Neural progenitor cell (in vitro differentiated cells): ENCODE results near the gene IRX5.

Experiments used
- CTCF ChIP-seq: fragments of 200-600 bp; sonication (generic); IDR thresholded peaks from 2 replicates; pipeline ENCODE4 v1.5.1; 2017; ENCODE audit warnings: antibody characterized with exemption, mild to moderate bottlenecking
- EZH2 ChIP-seq: fragments of 200-600 bp; sonication (generic); IDR thresholded peaks from 2 replicates; pipeline ENCODE4 v1.6.1; 2017; ENCODE audit warnings: antibody characterized with exemption, mild to moderate bottlenecking, moderate library complexity
- EZH2phosphoT487 ChIP-seq: fragments of 200-600 bp; sonication (generic); IDR thresholded peaks from 2 replicates; pipeline ENCODE4 v1.6.1; 2017; ENCODE audit warnings: antibody characterized with exemption

- TF ChIP-seq CTCF (no peak), EZH2phosphoT487 (no peak), EZH2 (no peak)
These were observed 2.1 kb upstream of the IRX5 start for GRCh38 chr16:54928411-54929089.
